Measurements from ENCODE around the gene UPK2.

DNA sequence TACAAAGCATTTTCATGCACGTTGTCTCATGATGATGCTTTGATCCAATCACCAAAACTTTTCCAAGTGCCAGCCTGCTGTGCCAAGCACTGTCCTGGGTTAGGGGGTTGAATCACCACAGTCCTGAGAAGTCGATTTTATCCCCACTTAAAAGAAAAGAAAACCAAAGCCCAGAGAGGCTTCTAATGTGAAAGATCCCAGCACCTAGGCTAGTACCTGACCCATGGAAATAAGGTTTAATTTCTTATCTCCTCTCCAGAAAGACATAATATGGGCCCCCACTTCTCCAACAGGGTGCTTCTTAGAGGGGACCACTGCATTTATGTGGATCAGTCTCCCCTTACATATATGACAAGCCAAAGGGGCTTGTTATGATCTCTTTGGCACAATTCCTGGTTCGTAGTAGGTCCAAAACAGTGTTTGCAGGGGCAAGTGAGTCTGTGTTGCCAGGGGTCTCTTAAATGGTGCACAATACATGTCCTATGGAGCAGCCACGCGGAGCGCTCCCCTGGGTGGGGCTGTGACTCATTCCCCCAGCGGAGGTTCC, 28.5 kb upstream of the UPK2 start:
- TF ChIP-seq, protein P1, sequence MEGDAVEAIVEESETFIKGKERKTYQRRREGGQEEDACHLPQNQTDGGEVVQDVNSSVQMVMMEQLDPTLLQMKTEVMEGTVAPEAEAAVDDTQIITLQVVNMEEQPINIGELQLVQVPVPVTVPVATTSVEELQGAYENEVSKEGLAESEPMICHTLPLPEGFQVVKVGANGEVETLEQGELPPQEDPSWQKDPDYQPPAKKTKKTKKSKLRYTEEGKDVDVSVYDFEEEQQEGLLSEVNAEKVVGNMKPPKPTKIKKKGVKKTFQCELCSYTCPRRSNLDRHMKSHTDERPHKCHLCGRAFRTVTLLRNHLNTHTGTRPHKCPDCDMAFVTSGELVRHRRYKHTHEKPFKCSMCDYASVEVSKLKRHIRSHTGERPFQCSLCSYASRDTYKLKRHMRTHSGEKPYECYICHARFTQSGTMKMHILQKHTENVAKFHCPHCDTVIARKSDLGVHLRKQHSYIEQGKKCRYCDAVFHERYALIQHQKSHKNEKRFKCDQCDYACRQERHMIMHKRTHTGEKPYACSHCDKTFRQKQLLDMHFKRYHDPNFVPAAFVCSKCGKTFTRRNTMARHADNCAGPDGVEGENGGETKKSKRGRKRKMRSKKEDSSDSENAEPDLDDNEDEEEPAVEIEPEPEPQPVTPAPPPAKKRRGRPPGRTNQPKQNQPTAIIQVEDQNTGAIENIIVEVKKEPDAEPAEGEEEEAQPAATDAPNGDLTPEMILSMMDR (IDR thresholded peaks at IDR 0.05; ENCODE audit: low read depth, low read length, poor library complexity, severe bottlenecking) = no peak
- TF ChIP-seq EZH2phosphoT487 (IDR thresholded peaks at IDR 0.05; ENCODE audit: borderline replicate concordance, low read length) = no peak

Measured in DOHH2 (cell line).